Psoas muscle (tissue), 8 donors: ENCODE data around the gene IL11RA. TPM values are rescaled to one million over a fixed set of nuclear protein-coding genes. Genes with fewer than 3 reads are reported as not detected.
A peak's percentile ranks its signal among the peaks of the same experiment; 100 is the strongest.

Experiments
- ATAC-seq, 4 donors: fragments of 200-7000 bp; cut with Tn5 transposase; one replicate each; pipeline ENCODE4 v1.9.1; 2020; ENCODE audit warnings: moderate library complexity in 3 of 4, mild to moderate bottlenecking in 2 of 4
- DNase-seq, 2 donors: peaks; one replicate each; pipeline ENCODE4 v3.0.0-alpha.2; 2020
- H3K27ac ChIP-seq: fragments of 200-600 bp; one replicate; pipeline ENCODE4 v1.8.0; 2022
- H3K27me3 ChIP-seq, 3 donors: fragments of 200-600 bp in 1 of 3; one replicate each; pipeline versions ENCODE4 v1.6.1 to v1.8.0; 2013 to 2022; ENCODE audit warnings: low read length in 2 of 3, mild to moderate bottlenecking in 2 of 3, moderate library complexity in 1 of 3; ENCODE audit not compliant: insufficient read depth in 3 of 3
- H3K36me3 ChIP-seq, 2 donors: fragments of 200-600 bp in 1 of 2; one replicate each; pipeline versions ENCODE4 v1.6.1 to v1.8.0; 2013 to 2022; ENCODE audit warnings: low read depth in 1 of 2, mild to moderate bottlenecking in 1 of 2, moderate library complexity in 1 of 2; ENCODE audit not compliant: insufficient read depth in 1 of 2
- H3K4me1 ChIP-seq: fragments of 200-600 bp; one replicate; pipeline ENCODE4 v1.8.0; 2022
- H3K4me3 ChIP-seq: fragments of 200-600 bp; one replicate; pipeline ENCODE4 v1.8.0; 2022; ENCODE audit warnings: mild to moderate bottlenecking
- H3K9me3 ChIP-seq: fragments of 200-600 bp; one replicate; pipeline ENCODE4 v1.8.0; 2022
- WGBS, 3 donors: extraction: QIAGEN DNeasy Blood & Tissue Kit; methylation state at CpG; one replicate each; pipeline versions ENCODE4 v1.1.6 to v1.1.7; 2013; 5-methylcytosine and 5-hydroxymethylcytosine counted together
- intact Hi-C, 2 donors: fragments of 100-400 bp; cut with DNase I; formaldehyde crosslinking; loops; one replicate each; pipeline versions ENCODE4 v1.11.0 to v1.14.2; 2022
- polyA plus RNA-seq, 3 donors: library from polyadenylated mRNA; stranded (reverse); fragments of 200-250 nt; gene quantifications; one replicate each; pipeline ENCODE4 v1.2.3, GENCODE V29; 2013
- total RNA-seq, 4 donors: library from RNA; stranded (reverse); fragmentation: NEBNext Ultra II Directional in 2 of 4; extraction: Animal tissue kit (Norgen Biotek cat#: 25700) in 2 of 4; gene quantifications; one replicate each; pipeline versions ENCODE4 v1.2.1 to v1.2.4, GENCODE V29; 2021 to 2023
- TF ChIP-seq, protein P1 (sequence below): fragments of 200-600 bp; IDR thresholded peaks from one replicate; pipeline ENCODE4 v1.8.0; 2022; ENCODE audit warnings: antibody characterized with exemption
- donor health status: healthy with polysubstance abuse.
- donor health status: DM: no; HTN: no; CAD: no; lungs with moderate emphysema.
- donor health status: Bipolar disorder and iron deficiency.
- donor health status: healthy.
- donor health status: DM: yes; HTN: yes; CAD: no.
- donor health status: DM: no; HTN: no; CAD: no.
- donor health status: DM: no; HTN: no; CAD: no.
- donor health status: DM: yes; HTN: yes; CAD: no.

IL11RA gene
- total and polyA plus RNA-seq, 7 donors = 7.7 to 20.1 (median 12.3) TPM

DNA sequence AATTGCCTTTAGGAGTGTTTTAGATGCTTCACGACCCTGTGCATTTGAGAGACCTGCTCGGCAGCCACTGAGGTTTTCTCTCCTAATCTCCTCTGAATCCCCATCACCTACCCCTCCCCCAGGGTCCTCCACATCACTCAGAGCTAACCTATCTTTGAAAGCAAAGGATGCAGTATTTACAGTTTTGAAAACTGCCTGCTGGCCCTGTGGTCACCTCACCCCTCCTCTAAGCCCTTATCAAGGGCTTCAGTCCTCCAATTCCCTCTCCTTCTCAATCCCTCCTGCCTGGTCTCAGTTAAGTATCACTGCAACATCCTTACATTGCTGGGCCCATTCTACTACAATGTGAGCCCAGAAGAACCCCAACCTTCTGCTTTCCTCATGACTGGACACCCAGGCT lies 44.7 kb upstream of the IL11RA start:
- TF ChIP-seq, protein P1, sequence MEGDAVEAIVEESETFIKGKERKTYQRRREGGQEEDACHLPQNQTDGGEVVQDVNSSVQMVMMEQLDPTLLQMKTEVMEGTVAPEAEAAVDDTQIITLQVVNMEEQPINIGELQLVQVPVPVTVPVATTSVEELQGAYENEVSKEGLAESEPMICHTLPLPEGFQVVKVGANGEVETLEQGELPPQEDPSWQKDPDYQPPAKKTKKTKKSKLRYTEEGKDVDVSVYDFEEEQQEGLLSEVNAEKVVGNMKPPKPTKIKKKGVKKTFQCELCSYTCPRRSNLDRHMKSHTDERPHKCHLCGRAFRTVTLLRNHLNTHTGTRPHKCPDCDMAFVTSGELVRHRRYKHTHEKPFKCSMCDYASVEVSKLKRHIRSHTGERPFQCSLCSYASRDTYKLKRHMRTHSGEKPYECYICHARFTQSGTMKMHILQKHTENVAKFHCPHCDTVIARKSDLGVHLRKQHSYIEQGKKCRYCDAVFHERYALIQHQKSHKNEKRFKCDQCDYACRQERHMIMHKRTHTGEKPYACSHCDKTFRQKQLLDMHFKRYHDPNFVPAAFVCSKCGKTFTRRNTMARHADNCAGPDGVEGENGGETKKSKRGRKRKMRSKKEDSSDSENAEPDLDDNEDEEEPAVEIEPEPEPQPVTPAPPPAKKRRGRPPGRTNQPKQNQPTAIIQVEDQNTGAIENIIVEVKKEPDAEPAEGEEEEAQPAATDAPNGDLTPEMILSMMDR = no peak

DNA sequence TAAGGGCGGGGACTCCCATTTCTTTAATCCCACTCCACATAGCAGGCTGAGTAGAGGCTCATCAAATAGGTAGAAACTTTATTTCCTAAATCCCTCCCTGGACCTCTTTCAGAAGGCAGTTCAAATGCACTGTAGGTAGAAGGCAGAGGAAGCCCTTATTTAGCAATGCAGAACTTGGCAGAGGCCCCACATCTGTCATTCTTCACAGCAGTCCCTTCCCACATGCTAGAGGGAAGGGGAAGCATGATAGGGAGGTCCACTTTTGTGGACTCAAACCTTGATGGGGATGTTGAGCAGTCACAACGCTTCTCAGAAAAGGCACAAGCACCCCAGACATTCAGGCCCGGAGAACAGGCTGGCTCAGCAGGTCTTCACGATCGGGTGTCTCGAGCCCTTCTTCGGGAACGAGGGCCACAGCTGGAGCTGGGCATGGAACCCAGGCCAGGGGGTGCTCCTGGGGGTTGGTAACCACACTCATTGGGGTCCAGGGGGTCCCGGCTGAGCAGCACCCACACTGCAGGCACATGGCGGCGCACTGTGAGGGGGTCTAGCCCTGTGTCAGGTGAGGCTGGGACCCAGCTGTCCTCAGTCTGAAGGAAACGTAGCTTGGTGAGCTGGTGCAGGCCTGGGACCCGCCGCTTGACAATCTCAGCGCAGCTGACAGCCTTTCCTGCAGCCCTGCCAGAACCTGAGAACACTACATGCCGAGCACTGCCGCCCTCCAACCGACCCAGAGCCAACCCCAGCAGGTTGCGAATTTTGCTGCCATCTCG lies 41.4 kb upstream of the IL11RA start:
- peak overlapping the region; percentile 84 for H3K27ac ChIP-seq

More for the DNA sequence above, 44.7 kb upstream of the IL11RA start:
- Histone ChIP-seq H3K36me3 (peaks cover 0 to 4% of the 10 kb centered on the region in 2 donors), H3K27ac (no peak overlapping the region), H3K4me3 (no peak overlapping the region), H3K4me1 (peaks cover 25% of the 10 kb centered on the region), H3K9me3 (no peaks in the 10 kb centered on the region), H3K27me3 (no peaks in the 10 kb centered on the region)
- no peak for ATAC-seq
- intact Hi-C loops = loop anchor here (10.0 kb wide), 2 partner anchors 173 to 203 kb away; no protein-coding TSS in a partner anchor
- WGBS, 3 donors = 27 to 41% (median 38%) methylated on average over 2 of the region's 2 CpGs
- DNase-seq = no peak

DNA sequence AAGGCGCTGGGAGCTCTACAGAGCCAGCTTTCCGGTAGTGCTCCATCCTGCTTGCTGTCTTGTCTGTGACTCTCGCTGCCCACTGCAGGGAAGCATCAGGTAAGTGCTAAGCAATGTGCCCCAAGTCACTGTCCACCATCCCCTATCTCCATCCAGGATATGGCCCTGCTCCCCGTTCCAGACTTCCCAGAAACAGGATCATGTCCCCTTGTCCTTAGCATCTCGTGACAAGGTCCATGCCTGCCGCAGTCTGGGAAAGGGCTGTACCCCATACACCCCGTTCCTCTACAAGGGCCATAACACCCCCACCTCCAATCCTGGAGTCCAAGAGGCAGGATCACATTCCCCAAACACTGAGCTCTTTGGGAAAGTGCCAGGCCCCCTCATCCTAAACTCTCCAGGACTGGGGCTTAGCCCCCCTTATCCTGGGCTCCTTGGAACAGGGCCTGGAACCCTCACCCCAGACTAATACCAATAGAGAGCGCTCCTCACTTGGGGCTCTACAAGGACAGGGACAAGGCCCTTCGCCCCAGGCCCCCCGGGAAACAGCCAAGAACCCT lies 40.7 kb upstream of the IL11RA start:
- Histone ChIP-seq H3K9me3 (no peaks in the 10 kb centered on the region), H3K4me1 (peaks cover 26% of the 10 kb centered on the region), H3K4me3 (peak overlapping the region; percentile 73), H3K27me3 (no peaks in the 10 kb centered on the region), H3K36me3 (peaks cover 3 to 33% of the 10 kb centered on the region in 2 donors), H3K27ac (peak overlapping the region; percentile 84)
- ATAC-seq = peak; percentile 28 to 50 (median 34)
- TF ChIP-seq, protein P1 = no peak
- intact Hi-C loops = loop anchor here in 1 of 2 donors (5.0 kb wide), 1 partner anchor 91 kb away; no protein-coding TSS in a partner anchor
- DNase-seq = peak in 1 of 2 donors; percentile 62
- 22 to 49% (median 31%) methylated on average over 10 of the region's 10 CpGs for WGBS, 3 donors

More for the DNA sequence above, 41.4 kb upstream of the IL11RA start:
- Histone ChIP-seq H3K4me1 (peaks cover 26% of the 10 kb centered on the region), H3K27me3 (no peaks in the 10 kb centered on the region), H3K4me3 (peak overlapping the region; percentile 73), H3K36me3 (peaks cover 0 to 26% of the 10 kb centered on the region in 2 donors), H3K9me3 (no peaks in the 10 kb centered on the region)
- ATAC-seq (peak; percentile 28 to 69 (median 50)), DNase-seq (peak in 1 of 2 donors; percentile 62)
- WGBS, 3 donors = 45 to 72% (median 55%) methylated on average over 19 to 20 of the region's 20 CpGs
- TF ChIP-seq, protein P1 = no peak
- intact Hi-C loops = loop anchor here in 1 of 2 donors (5.0 kb wide), 1 partner anchor 92 kb away; no protein-coding TSS in a partner anchor

DNA sequence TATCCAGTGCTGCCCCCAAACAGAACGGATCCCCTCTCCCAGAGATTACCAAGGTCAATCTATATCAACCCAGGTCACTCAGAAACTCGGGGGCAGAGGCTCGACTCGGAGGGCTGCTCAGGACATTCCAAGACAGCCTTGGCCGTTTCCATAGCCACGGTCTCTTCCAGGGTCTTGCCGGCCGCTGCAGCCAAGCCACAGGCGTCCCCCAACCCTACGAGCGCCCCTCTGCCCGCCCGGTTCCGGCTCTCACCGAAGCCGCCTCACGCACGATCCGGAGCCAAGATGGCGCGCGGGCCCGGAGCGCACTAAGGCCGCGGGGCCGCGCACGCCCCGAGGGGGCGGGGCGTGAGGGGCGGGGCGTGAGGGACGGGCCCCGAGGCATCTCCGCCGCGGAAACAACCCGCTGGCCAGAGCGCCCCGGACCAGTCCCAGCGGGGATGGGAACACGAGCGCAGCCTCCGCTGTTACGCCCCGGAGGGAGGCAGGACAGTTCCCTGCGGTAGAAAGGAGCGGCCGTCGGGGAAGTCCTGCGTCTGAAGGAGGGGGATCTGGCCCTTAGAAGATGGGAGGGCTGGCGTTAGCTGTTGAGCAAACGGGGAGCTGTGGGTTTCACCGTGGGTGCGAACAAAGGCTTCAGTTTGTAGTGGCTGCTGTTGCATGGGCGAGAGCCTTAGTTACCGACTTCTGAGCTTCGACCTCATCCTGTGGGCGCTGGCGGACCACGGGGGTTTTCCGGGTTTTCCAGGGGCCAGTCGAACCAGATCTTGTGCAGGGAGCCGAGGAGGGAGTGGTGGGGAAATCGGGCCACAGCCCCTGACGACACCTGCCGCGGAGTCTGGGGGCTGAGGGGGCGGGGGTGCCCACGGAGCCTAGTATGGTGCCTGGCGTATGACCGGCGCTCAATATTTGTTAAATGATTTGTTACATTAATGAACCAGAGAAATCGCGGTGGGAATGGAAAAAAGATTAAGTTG lies 39.9 kb upstream of the IL11RA start, which contains the start of gene RPP25L:
Gene RPP25L, minus strand, starts transcription at position 287 of the 977 bp plus-strand sequence. CDS start 801 bp downstream, outside the sequence.
- Histone ChIP-seq H3K27ac (peak within 1 kb of the TSS; percentile 84), H3K36me3 (peaks cover 3 to 41% of the 10 kb centered on the region in 2 donors), H3K4me1 (peaks cover 26% of the 10 kb centered on the region), H3K27me3 (no peaks in the 10 kb centered on the region), H3K9me3 (no peaks in the 10 kb centered on the region), H3K4me3 (peak within 1 kb of the TSS; percentile 73)
- 0 to 1% (median 1%) methylated on average over 61 to 77 of the region's 77 CpGs for WGBS, 3 donors
- TF ChIP-seq, protein P1 = no peak
- peak; percentile 92 to 96 (median 95) for ATAC-seq
- DNase-seq = peak; percentile 90 to 91
- intact Hi-C loops = loop anchor here in 1 of 2 donors (5.0 kb wide), 1 partner anchor 90 kb away; no protein-coding TSS in a partner anchor
